Endothelial cell of umbilical vein (primary cell): Measurements from ENCODE around the gene KIAA1671. TPM values are rescaled to one million over a fixed set of nuclear protein-coding genes. Genes with fewer than 3 reads are reported as not detected.

Experiments
- BruUV-seq: library from RNA; stranded (reverse); fragments of 400-500 nt; replicated peaks from 2 replicates; lab custom pipeline; 2021; lab: Mats Ljungman, UMichigan
- CTCF ChIA-PET: fragments of 300-600, 350-600 bp; sonication (Branson Sonifier 250); formaldehyde crosslinking; loops from one replicate; lab custom pipeline; 2021; ENCODE audit warnings: antibody characterized with exemption, inconsistent platforms; lab: Charles Lee
- POLR2A ChIA-PET: fragments of 300-600, 350-600 bp; sonication (Branson Sonifier 250); formaldehyde crosslinking; loops from one replicate; lab custom pipeline; 2021; ENCODE audit warnings: antibody characterized with exemption, inconsistent platforms; lab: Charles Lee
- DNase-seq: peaks from one replicate; pipeline ENCODE4 v3.0.0-alpha.2; 2011; ENCODE audit warnings: low read depth, low spot score
- FAIRE-seq: peaks from 2 replicates; lab custom pipeline; 2011; peaks lifted over from hg19 to GRCh38; lab: Jason Lieb, UNC
- H2AFZ ChIP-seq: 2 replicates; pipeline ENCODE4 v1.6.0; 2012; ENCODE audit warnings: low read depth, low read length, control low read depth, inconsistent platforms
- H3K27ac ChIP-seq: 2 replicates; pipeline ENCODE4 v1.5.1; 2011; ENCODE audit warnings: low read depth, mild to moderate bottlenecking, control low read depth, low read length, moderate library complexity; ENCODE audit not compliant: insufficient read depth
- H3K27me3 ChIP-seq, 2 experiments: 2 replicates each; pipeline versions ENCODE4 v1.6.0 to v1.6.1; 2011; ENCODE audit warnings: low read length in 2 of 2, mixed read lengths in 1 of 2; ENCODE audit not compliant: control insufficient read depth in 2 of 2, insufficient read depth in 2 of 2
- H3K36me3 ChIP-seq, 2 experiments: 2 replicates in 1 of 2; 3 replicates in 1 of 2; pipeline ENCODE4 v1.5.1; 2011; ENCODE audit warnings: low read length in 2 of 2, mild to moderate bottlenecking in 1 of 2, moderate library complexity in 1 of 2; ENCODE audit not compliant: control insufficient read depth in 2 of 2, insufficient read depth in 2 of 2; ENCODE audit errors: extremely low read depth in 1 of 2
- H3K4me1 ChIP-seq: 3 replicates; pipeline ENCODE4 v1.5.1; 2011; ENCODE audit warnings: mild to moderate bottlenecking, low read length; ENCODE audit not compliant: control insufficient read depth, insufficient read depth; ENCODE audit errors: extremely low read depth
- H3K4me2 ChIP-seq: 2 replicates; pipeline ENCODE4 v1.6.1; 2011; ENCODE audit warnings: low read length, control low read depth, mixed read lengths; ENCODE audit not compliant: insufficient read depth
- H3K4me3 ChIP-seq, 3 experiments: fragments of 200-600 bp in 1 of 3; sonication (generic), shearing (Covaris generic) in 1 of 3; replicated peaks in 1 of 3; 2 replicates each; pipeline ENCODE4 v1.5.1; 2011 to 2016; ENCODE audit warnings: control low read depth in 3 of 3, low read length in 3 of 3, mild to moderate bottlenecking in 2 of 3, inconsistent platforms in 1 of 3, low read depth in 1 of 3, moderate library complexity in 1 of 3; ENCODE audit not compliant: insufficient read depth in 1 of 3
- H3K79me2 ChIP-seq: 2 replicates; pipeline ENCODE4 v1.6.0; 2012; ENCODE audit warnings: low read length, inconsistent platforms; ENCODE audit not compliant: control insufficient read depth, insufficient read depth
- H3K9ac ChIP-seq: replicated peaks from 2 replicates; pipeline ENCODE3; 2011; ENCODE audit warnings: low read length, control low read depth; ENCODE audit not compliant: insufficient read depth; ENCODE audit errors: extremely low read depth
- H3K9me1 ChIP-seq: replicated peaks from 3 replicates; pipeline ENCODE4 v1.6.0; 2011; ENCODE audit warnings: mild to moderate bottlenecking, low read length; ENCODE audit not compliant: control insufficient read depth, insufficient read depth; ENCODE audit errors: extremely low read depth
- H3K9me3 ChIP-seq: replicated peaks from 2 replicates; pipeline ENCODE4 v1.5.1; 2012; ENCODE audit warnings: low read length, inconsistent platforms; ENCODE audit not compliant: control insufficient read depth, insufficient read depth
- H4K20me1 ChIP-seq: replicated peaks from 2 replicates; pipeline ENCODE3; 2011; ENCODE audit warnings: mild to moderate bottlenecking, low read length; ENCODE audit not compliant: control insufficient read depth, insufficient read depth; ENCODE audit errors: extremely low read depth
- EZH2 ChIP-seq: IDR thresholded peaks from 2 replicates; pipeline ENCODE4 v1.6.1; 2012; ENCODE audit warnings: borderline replicate concordance, low read depth, mild to moderate bottlenecking, moderate library complexity, low read length, inconsistent platforms; ENCODE audit not compliant: severe bottlenecking
- FOS ChIP-seq: IDR thresholded peaks from 2 replicates; pipeline ENCODE4 v1.6.1; 2011; ENCODE audit warnings: mild to moderate bottlenecking, low read length, moderate library complexity, borderline replicate concordance; ENCODE audit not compliant: insufficient read depth
- GATA2 ChIP-seq: IDR thresholded peaks from 2 replicates; pipeline ENCODE4 v1.7.0; 2011; ENCODE audit warnings: low read depth, mild to moderate bottlenecking, moderate library complexity, mixed read lengths, low read length; ENCODE audit not compliant: insufficient read length, insufficient read depth
- JUN ChIP-seq: IDR thresholded peaks from 2 replicates; pipeline ENCODE4 v1.6.1; 2011; ENCODE audit warnings: borderline replicate concordance, low read depth; ENCODE audit not compliant: insufficient read length, insufficient read depth
- MYC ChIP-seq: IDR thresholded peaks from one replicate; pipeline ENCODE4 v1.6.1; 2011; ENCODE audit warnings: mild to moderate bottlenecking, low read depth, low read length
- POLR2A ChIP-seq: IDR thresholded peaks from 2 replicates; pipeline ENCODE4 v1.6.1; 2012; ENCODE audit warnings: low read depth, mild to moderate bottlenecking, control low read depth, low read length
- POLR2AphosphoS5 ChIP-seq: IDR thresholded peaks from 2 replicates; pipeline ENCODE4 v1.6.1; 2012; ENCODE audit warnings: low read depth, mild to moderate bottlenecking, control low read depth, low read length, moderate library complexity; ENCODE audit not compliant: insufficient read depth
- dilution Hi-C: fragments of 300-500 bp; cut with MboI; formaldehyde crosslinking; loops from one replicate; pipeline ENCODE4 v1.15.0; 2019; ENCODE audit warnings: low sequenced_read_pairs; ENCODE audit not compliant: extremely low pct_ligation_motif_present
- intact Hi-C: fragments of 100-400 bp; cut with micrococcal nuclease; formaldehyde crosslinking; loops from one replicate; pipeline ENCODE4 v1.10.0; 2022
- polyA plus RNA-seq, 4 experiments: library from polyadenylated mRNA; depleted of rRNA in 3 of 4; stranded (reverse) in 3 of 4; unstranded in 1 of 4; fragments of >200 nt; gene quantifications; 2 replicates each; pipeline versions ENCODE4 v1.2.1 to v1.2.3, GENCODE V29; 2011 to 2012; ENCODE audit warnings: missing spikeins in 1 of 4
- total RNA-seq: library from RNA; stranded (reverse); gene quantifications from 2 replicates; pipeline ENCODE4 v1.2.3, GENCODE V29; 2021
- TF ChIP-seq, protein P1 (sequence below), 2 donors: IDR thresholded peaks; 1 replicate in 1 of 2; 2 replicates in 1 of 2; pipeline ENCODE4 v1.5.1; 2011; ENCODE audit warnings: low read length in 2 of 2, mild to moderate bottlenecking in 2 of 2, moderate library complexity in 2 of 2, control low read depth in 1 of 2, inconsistent platforms in 1 of 2, low read depth in 1 of 2; ENCODE audit not compliant: insufficient read depth in 1 of 2; ENCODE audit errors: extremely low read depth in 1 of 2
- TF ChIP-seq, protein P2 (sequence below): IDR thresholded peaks from 2 replicates; pipeline ENCODE4 v1.6.1; 2011; ENCODE audit not compliant: insufficient read depth, insufficient read length

KIAA1671 gene
- total and polyA plus RNA-seq, 2 donors (not counting 3 experiments of a cell fraction or from before 2014, with no cell fraction given) = 23.1 to 85.1 TPM

DNA sequence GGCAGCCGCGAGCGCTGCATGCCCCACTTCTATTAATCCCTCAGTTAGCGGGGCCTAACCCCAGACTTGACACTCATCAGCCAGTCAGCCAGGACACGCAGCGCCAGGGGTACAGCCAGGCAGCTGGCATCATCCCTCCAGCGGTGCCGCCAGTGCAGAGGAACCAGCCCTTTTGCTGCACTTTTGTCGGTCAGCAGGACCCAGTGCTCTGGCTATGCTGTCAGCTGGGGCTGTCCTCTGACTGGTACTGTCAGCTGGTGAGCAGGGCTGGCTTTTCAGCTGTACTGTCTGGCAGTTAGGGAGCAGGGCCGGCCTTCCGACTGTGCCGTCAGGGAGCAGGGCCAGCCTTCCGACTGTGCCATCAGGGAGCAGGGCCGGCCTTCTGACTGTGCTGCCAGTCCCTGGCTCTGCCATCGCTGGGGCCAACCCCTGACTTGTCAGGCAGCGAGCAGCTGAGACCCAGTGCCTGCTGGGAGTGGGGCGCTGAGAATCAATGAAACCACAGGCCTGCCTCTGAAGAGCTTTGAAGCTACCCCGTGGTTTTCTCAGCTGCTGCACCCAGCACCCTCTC, 115.4 kb downstream of the KIAA1671 start:
- ChIA-PET CTCF (interaction anchor here (0.8 to 1.0 kb wide), 2 partner anchors 12 to 17 kb away, joined by 3 read pairs; no protein-coding TSS in a partner anchor), POLR2A (interaction anchor here (0.6 kb wide), 1 partner anchor 47 kb away, joined by 4 read pairs; no protein-coding TSS in a partner anchor)
- H3K36me3 ChIP-seq = no peaks in the 10 kb centered on the region
- H2AFZ ChIP-seq = no peak overlapping the region
- no peak overlapping the region for H3K9ac ChIP-seq
- BruUV-seq = no TSS peak
- intact Hi-C loops (no loop called here), dilution Hi-C loops (no loop called here)
- H3K9me1 ChIP-seq = no peaks in the 10 kb centered on the region
- H3K4me1 ChIP-seq = peaks cover 4% of the 10 kb centered on the region
- FAIRE-seq (no peak), DNase-seq (no peak)
- no peak overlapping the region for H3K4me2 ChIP-seq
- H3K27ac ChIP-seq = no peak overlapping the region
- H3K79me2 ChIP-seq = no peaks in the 10 kb centered on the region
- no peaks in the 10 kb centered on the region for H4K20me1 ChIP-seq
- no peaks in the 10 kb centered on the region for H3K9me3 ChIP-seq
- no peaks in the 10 kb centered on the region for H3K27me3 ChIP-seq
- TF ChIP-seq MYC (no peak), POLR2A (no peak)
- TF ChIP-seq, protein P1, sequence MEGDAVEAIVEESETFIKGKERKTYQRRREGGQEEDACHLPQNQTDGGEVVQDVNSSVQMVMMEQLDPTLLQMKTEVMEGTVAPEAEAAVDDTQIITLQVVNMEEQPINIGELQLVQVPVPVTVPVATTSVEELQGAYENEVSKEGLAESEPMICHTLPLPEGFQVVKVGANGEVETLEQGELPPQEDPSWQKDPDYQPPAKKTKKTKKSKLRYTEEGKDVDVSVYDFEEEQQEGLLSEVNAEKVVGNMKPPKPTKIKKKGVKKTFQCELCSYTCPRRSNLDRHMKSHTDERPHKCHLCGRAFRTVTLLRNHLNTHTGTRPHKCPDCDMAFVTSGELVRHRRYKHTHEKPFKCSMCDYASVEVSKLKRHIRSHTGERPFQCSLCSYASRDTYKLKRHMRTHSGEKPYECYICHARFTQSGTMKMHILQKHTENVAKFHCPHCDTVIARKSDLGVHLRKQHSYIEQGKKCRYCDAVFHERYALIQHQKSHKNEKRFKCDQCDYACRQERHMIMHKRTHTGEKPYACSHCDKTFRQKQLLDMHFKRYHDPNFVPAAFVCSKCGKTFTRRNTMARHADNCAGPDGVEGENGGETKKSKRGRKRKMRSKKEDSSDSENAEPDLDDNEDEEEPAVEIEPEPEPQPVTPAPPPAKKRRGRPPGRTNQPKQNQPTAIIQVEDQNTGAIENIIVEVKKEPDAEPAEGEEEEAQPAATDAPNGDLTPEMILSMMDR (IDR thresholded peaks at IDR 0.05; ENCODE audit: extremely low read depth in 1 of 2, insufficient read depth in 1 of 2, low read depth in 1 of 2, low read length in 2 of 2) = no peak
- H3K4me3 ChIP-seq = no peak overlapping the region

DNA sequence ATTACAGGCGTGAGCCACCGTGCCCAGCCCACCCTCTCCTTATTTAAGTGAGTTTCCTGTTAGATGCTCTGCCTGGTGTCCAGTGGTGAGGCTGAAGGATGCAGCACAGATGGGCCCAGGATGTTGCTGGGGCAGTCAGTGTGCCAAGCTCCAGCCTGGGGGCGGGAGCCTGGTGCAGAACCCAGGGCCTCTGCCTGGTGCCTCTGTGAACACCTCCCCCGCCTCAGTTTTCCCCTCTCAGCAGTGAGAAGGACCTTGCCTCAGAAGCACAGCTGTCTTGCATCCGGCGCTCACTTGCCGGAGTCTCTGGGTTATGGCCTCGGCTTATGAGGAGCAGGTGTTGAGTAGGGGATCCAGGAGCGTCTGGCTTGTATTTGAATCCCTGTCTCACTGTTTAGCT, 116.2 kb downstream of the KIAA1671 start:
- peaks cover 4% of the 10 kb centered on the region for H3K4me1 ChIP-seq
- H2AFZ ChIP-seq = no peak overlapping the region
- no peaks in the 10 kb centered on the region for H3K79me2 ChIP-seq
- intact Hi-C loops (no loop called here), dilution Hi-C loops (no loop called here)
- H3K36me3 ChIP-seq = no peaks in the 10 kb centered on the region
- no peak overlapping the region for H3K4me3 ChIP-seq
- H3K9me1 ChIP-seq = no peaks in the 10 kb centered on the region
- no peak overlapping the region for H3K4me2 ChIP-seq
- ChIA-PET POLR2A (no interaction called here), CTCF (interaction anchor here (0.8 to 1.0 kb wide), 2 partner anchors 13 to 18 kb away, joined by 3 read pairs; no protein-coding TSS in a partner anchor)
- DNase-seq = no peak
- no peak for FAIRE-seq
- TF ChIP-seq POLR2AphosphoS5 (no peak), FOS (no peak), MYC (no peak), JUN (no peak), POLR2A (no peak), EZH2 (no peak), GATA2 (no peak)
- TF ChIP-seq, protein P2, sequence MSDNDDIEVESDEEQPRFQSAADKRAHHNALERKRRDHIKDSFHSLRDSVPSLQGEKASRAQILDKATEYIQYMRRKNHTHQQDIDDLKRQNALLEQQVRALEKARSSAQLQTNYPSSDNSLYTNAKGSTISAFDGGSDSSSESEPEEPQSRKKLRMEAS = no peak
- TF ChIP-seq, protein P1 (IDR thresholded peaks at IDR 0.05; ENCODE audit: extremely low read depth in 1 of 2, insufficient read depth in 1 of 2, low read depth in 1 of 2, low read length in 2 of 2) = no peak
- H3K9ac ChIP-seq = no peak overlapping the region
- H3K27ac ChIP-seq = no peak overlapping the region
- no TSS peak for BruUV-seq
- no peaks in the 10 kb centered on the region for H4K20me1 ChIP-seq
- H3K9me3 ChIP-seq = no peaks in the 10 kb centered on the region
- H3K27me3 ChIP-seq = no peaks in the 10 kb centered on the region
